ENCODE results near the gene NIN. TPM values are rescaled to one million over a fixed set of nuclear protein-coding genes. Genes with fewer than 3 reads are reported as not detected.
A peak's percentile ranks its signal among the peaks of the same experiment; 100 is the strongest.

Gene NIN
- total RNA-seq, 1 donor from 2014 or later, result 21.0 TPM

GRCh38 chr14:50829489-50830043, 1.4 kb downstream of the NIN start:
- Mint-ChIP-seq H3K27me3 (peaks cover 82% of the 10 kb centered on the region), H3K9me3 (ENCODE audit: low read depth) (no peaks in the 10 kb centered on the region), H3K4me3 (ENCODE audit: low read depth) (peak overlapping the region; percentile 73), H3K27ac (peak overlapping the region; percentile 11), H3K36me3 (ENCODE audit: insufficient read depth) (peaks cover 5% of the 10 kb centered on the region), H3K4me1 (ENCODE audit: low read depth) (peaks cover 23% of the 10 kb centered on the region)
- TF ChIP-seq, protein P1, sequence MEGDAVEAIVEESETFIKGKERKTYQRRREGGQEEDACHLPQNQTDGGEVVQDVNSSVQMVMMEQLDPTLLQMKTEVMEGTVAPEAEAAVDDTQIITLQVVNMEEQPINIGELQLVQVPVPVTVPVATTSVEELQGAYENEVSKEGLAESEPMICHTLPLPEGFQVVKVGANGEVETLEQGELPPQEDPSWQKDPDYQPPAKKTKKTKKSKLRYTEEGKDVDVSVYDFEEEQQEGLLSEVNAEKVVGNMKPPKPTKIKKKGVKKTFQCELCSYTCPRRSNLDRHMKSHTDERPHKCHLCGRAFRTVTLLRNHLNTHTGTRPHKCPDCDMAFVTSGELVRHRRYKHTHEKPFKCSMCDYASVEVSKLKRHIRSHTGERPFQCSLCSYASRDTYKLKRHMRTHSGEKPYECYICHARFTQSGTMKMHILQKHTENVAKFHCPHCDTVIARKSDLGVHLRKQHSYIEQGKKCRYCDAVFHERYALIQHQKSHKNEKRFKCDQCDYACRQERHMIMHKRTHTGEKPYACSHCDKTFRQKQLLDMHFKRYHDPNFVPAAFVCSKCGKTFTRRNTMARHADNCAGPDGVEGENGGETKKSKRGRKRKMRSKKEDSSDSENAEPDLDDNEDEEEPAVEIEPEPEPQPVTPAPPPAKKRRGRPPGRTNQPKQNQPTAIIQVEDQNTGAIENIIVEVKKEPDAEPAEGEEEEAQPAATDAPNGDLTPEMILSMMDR (IDR thresholded peaks at IDR 0.05; ENCODE audit: unreplicated experiment), result no peak
- no peak for DNase-seq (ENCODE audit: low spot score, unreplicated experiment)

DNA sequence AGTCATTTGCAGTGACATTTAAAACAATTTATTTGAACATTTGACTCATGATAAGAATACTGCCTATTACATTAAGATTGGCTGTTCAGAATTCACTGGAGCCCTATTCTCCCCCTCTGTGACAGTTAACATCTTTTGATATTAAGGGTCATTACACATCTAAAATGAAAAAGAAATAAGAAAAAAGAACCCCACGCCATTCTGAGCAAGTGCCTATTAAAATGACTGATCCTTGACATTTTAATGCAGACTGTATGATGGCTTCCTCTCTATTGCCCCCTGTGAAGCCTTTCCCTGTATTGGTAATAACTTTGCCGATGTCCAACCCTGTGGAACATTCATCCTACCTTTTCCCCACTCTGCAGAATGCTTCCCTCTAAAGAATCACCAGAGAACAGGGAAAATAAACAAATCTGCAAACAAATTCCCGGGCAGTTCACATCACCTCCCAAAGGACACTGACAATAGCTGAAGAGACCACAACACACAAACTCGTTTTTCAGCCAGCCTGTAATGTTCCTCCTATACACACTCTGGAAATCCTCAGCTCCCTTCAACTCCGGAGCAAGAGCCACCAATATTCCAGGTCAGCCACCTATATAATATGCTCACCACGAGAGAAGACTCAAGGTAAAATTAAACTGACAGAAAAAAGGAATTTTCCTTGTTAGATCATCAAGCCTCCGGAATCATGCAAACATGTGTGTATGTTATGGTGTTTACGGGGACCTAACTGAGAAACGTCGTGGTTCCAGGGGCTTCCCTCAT, 2.1 kb downstream of the NIN start:
- Mint-ChIP-seq H3K4me1 (ENCODE audit: low read depth) (peaks cover 24% of the 10 kb centered on the region), H3K4me3 (ENCODE audit: low read depth) (no peak overlapping the region), H3K36me3 (ENCODE audit: insufficient read depth) (peaks cover 5% of the 10 kb centered on the region), H3K27me3 (peaks cover 82% of the 10 kb centered on the region), H3K9me3 (ENCODE audit: low read depth) (no peaks in the 10 kb centered on the region), H3K27ac (no peak overlapping the region)
- TF ChIP-seq, protein P1 (IDR thresholded peaks at IDR 0.05; ENCODE audit: unreplicated experiment), result no peak
- no peak for DNase-seq (ENCODE audit: low spot score, unreplicated experiment)

DNA sequence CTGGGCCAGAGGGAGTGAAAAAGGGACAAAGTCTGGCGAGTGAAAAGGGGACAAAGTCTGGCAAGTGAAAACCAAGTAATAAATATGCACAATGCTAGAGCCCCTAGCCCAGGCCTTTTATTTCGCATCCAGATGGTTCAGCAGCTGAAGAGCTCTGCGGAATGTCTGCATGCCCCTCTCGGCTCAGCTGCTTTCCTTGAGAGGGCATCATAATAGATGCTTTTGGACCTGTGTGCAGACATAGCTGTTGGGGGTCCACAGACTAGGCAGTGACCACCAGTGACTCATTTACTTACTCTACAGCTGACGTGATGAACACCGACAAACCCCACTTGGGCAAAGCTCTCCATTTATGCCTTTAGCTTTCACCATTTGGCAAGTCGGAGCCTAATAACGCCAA, 4.3 kb downstream of the NIN start:
- Mint-ChIP-seq H3K27me3 (peaks cover 85% of the 10 kb centered on the region), H3K4me3 (ENCODE audit: low read depth) (no peak overlapping the region)
- DNase-seq (ENCODE audit: low spot score, unreplicated experiment), result no peak

DNA sequence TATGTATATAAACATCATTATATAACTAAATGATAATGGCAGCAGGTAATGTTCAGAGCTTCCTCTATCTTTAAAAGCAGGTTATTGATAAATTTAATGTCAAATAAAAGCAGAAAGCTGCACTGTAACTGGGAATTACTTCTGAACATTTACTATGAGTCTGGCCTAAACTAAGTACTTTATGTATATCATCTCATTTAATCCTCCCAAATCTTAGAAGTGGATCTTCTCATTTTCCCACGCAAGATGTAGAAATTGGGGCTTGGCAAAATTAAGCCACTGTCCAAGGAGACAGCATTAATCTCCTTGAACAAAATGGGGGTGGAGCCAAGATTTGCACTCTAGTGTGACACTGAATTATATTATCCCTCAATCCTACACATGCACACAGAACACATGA, 5.7 kb downstream of the NIN start:
- TF ChIP-seq, protein P1 (IDR thresholded peaks at IDR 0.05; ENCODE audit: unreplicated experiment), result no peak
- Mint-ChIP-seq H3K4me3 (ENCODE audit: low read depth) (no peak overlapping the region), H3K36me3 (ENCODE audit: insufficient read depth) (peaks cover 5% of the 10 kb centered on the region), H3K27ac (no peak overlapping the region), H3K27me3 (peaks cover 90% of the 10 kb centered on the region), H3K4me1 (ENCODE audit: low read depth) (peaks cover 28% of the 10 kb centered on the region), H3K9me3 (ENCODE audit: low read depth) (no peaks in the 10 kb centered on the region)
- DNase-seq (ENCODE audit: low spot score, unreplicated experiment), result no peak

More for the DNA sequence above, 4.3 kb downstream of the NIN start:
- TF ChIP-seq, protein P1 (IDR thresholded peaks at IDR 0.05; ENCODE audit: unreplicated experiment), result no peak
- peaks cover 21% of the 10 kb centered on the region for H3K4me1 Mint-ChIP-seq (ENCODE audit: low read depth)
- H3K36me3 Mint-ChIP-seq (ENCODE audit: insufficient read depth), result peaks cover 5% of the 10 kb centered on the region
- H3K27ac Mint-ChIP-seq, result no peak overlapping the region
- no peaks in the 10 kb centered on the region for H3K9me3 Mint-ChIP-seq (ENCODE audit: low read depth)

GRCh38 chr14:50823762-50824636, 7.0 kb downstream of the NIN start:
- Mint-ChIP-seq H3K27ac (no peak overlapping the region), H3K36me3 (ENCODE audit: insufficient read depth) (peaks cover 6% of the 10 kb centered on the region), H3K9me3 (ENCODE audit: low read depth) (no peaks in the 10 kb centered on the region), H3K27me3 (peaks cover 87% of the 10 kb centered on the region), H3K4me1 (ENCODE audit: low read depth) (peaks cover 29% of the 10 kb centered on the region), H3K4me3 (ENCODE audit: low read depth) (no peak overlapping the region)
- TF ChIP-seq, protein P1 (IDR thresholded peaks at IDR 0.05; ENCODE audit: unreplicated experiment), result no peak
- no peak for DNase-seq (ENCODE audit: low spot score, unreplicated experiment)

Measured in progenitor cell of endocrine pancreas (in vitro differentiated cells).